Heart left ventricle (tissue), 13 donors: ENCODE data around the gene CD80.

Experiments
- CTCF ChIP-seq, 12 donors: fragments of 200-600 bp; sonication (generic) in 4 of 12; IDR thresholded peaks; one replicate each; pipeline versions ENCODE4 v1.5.0 to v1.8.0; 2018 to 2022; ENCODE audit warnings: antibody characterized with exemption in 12 of 12, mild to moderate bottlenecking in 5 of 12
- POLR2A ChIP-seq, 2 donors: fragments of 450-650 bp; IDR thresholded peaks; one replicate each; pipeline ENCODE4 v1.6.1; 2017; ENCODE audit warnings: antibody characterized with exemption in 2 of 2, mild to moderate bottlenecking in 2 of 2, moderate library complexity in 2 of 2
- donor health status: ischemic (EF 13 %, LVEDD 7.1; RV severe dilation, severe dysfunction).
- donor health status: DM: no; HTN: yes; CAD: no.
- donor health status: DM: no; HTN: no; CAD: no.
- donor health status: ischemic (EF 25% LVEDD 6.9; RV normal size, moderate dysfunction).
- donor health status: ischemic (EF 25% LVEDD 5.7; RV mildly dilated, moderate dysfunction).
- donor health status: ischemic (EF 35%, LVEDD 5.7; RV mildly dilated, moderate dysfunction).
- donor health status: nonischemic (EF 11% LVEDD 7.7; RV severe dilation, severe dysfunction).
- donor health status: DM: yes; HTN: yes; CAD: no.
- donor health status: PGD.
- donor health status: ischemic (EF 29% LVEDD 5.4; RV normal size, mild dysfunction).
- donor health status: nonischemic (EF 23%, LVEDD 6.1; RV moderate dilation, normal function).

GRCh38 chr3:119538772-119539171, 20.6 kb downstream of the CD80 start:
- TF ChIP-seq CTCF (IDR thresholded peaks at IDR 0.05) (no peak), POLR2A (IDR thresholded peaks at IDR 0.05) (no peak)
